NCI-H2196 treated with DMSO at 0.1 percent for 48 hours (cell line): ENCODE data around the gene MSH4.
"Not testable (repeated sequence)": the region's sequence is repeated elsewhere in the genome, so short reads cannot be mapped to it uniquely, and the experiment has no call there.

Source experiments
- DNase-seq: peaks from one replicate; lab custom pipeline; 2025; ENCODE audit not compliant: unreplicated experiment; lab: John Stamatoyannopoulos, UW

Gene MSH4

DNA sequence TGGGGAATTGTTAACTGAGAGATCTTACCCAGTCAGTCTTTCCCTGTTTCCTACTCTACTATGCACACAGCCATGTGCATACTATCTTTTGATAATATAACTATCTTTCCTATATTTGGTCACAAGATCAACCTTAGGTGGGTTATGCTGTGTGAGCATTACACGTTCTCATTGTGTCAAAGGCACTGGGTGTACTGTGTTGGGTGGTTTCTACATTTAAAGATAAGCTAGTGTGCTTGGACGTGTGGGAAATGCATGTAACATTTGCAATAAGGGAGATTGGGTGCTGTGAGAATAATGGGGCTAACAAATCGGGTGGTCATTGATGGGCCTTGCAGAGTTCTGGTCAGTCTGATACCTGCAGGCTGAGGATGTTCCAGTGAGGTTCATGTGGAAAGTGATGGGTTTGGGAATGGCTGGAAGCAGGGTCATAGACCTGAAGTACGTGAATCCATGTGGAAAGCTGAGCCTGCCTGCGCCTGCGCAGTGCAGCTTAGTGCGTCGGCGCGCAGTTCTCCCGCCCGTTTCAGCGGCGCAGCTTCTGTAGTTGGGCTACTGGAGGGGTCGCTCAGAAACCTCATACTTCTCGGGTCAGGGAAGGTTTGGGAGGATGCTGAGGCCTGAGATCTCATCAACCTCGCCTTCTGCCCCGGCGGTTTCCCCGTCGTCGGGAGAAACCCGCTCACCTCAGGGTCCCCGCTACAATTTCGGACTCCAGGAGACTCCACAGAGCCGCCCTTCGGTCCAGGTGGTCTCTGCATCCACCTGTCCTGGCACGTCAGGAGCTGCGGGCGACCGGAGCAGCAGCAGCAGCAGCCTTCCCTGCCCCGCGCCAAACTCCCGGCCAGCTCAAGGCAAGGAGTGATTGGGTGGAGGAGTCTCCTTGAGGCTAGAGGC lies at the start of gene MSH4:
Gene MSH4, plus strand, starts transcription at position 507 of the 897 bp plus-strand sequence. Its CDS starts 104 bp downstream, at position 611.
- no peak for DNase-seq

DNA sequence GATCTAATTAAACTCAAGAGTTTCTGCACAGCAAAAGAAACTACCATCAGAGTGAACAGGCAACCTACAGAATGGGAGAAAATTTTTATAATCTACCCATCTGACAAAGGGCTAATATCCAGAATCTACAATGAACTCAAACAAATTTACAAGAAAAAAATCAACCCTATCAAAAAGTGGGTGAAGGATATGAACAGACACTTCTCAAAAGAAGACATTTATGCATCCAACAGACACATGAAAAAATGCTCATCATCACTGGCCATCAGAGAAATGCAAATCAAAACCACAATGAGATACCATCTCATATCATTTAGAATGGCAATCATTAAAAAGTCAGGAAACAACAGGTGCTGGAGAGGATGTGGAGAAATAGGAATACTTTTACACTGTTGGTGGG lies 39.5 kb upstream of the MSH4 start:
- DNase-seq, result not testable (repeated sequence)

DNA sequence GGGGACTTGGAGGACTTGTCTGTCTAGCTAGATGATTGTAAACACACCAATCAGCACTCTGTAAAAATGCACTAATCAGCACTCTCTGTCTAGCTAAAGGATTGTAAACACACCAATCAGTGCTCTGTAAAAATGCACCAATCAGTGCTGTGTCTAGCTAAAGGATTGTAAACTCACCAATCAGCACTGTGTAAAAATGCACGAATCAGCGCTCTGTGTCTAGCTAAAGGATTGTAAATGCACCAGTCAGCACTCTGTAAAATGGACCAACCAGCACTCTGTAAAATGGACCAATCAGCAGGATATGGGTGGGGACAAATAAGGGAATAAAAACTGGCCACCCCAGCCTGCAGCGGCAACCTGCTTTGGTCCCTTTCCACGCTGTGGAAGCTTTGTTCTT lies 38.1 kb upstream of the MSH4 start:
- DNase-seq, result not testable (repeated sequence)

DNA sequence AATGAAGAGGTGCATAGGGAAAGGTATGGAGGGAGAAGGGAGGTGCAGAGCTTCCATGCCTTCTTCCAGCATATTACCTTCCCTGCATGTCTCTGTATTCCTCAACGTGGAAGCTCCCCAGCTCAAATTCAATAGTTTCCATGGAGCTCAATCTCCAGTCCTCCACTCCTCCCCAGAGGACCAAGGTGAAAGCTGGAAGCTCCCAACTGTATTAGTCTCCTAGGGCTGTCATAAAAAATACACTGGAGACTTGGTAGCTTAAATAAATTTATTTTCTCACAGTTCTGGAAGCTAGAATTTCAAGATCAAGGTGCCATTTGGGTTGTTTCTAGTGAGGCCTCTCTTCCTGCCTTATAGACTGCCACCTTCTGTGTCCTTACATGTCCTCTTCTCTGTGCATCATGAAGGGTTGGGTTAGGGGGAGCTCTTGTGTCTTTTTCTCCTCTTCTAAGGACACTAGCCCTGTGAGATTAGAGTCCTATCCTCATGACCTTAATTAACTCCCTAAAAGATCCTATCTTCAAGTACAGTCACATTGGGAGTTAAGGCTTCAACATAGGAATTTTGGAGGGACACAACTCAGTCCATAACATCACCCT lies 32.5 kb upstream of the MSH4 start:
- no peak for DNase-seq

DNA sequence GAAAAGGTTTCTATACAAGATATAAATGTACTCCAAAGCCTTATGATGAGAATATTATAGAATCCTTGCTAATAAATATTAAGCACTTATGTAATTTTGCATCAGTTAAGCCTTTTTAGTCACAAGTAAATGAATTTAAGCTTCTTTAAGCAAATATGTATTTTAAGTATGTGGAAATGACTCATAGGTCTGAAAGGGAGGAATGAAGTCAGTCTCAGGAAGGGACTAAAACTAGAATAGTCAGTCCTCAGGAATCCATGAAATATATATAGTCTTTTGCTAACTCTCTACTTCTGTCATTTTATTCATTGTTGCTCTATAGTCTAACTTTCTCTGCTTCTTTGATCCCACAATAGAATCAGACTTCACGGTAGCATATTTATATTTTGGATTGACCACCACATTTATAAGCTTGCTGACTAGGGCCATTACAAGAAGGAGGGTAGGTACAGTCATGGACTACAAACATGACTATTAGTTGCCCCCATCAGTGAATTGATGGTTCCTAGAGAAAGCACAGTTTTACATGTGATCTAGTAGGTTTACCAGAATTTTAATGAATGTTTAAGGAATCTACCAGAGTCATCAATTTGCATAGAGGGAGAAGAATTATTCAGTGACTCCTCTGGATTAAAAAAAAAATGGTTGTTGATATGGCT lies 30.9 kb upstream of the MSH4 start:
- DNase-seq, result no peak

DNA sequence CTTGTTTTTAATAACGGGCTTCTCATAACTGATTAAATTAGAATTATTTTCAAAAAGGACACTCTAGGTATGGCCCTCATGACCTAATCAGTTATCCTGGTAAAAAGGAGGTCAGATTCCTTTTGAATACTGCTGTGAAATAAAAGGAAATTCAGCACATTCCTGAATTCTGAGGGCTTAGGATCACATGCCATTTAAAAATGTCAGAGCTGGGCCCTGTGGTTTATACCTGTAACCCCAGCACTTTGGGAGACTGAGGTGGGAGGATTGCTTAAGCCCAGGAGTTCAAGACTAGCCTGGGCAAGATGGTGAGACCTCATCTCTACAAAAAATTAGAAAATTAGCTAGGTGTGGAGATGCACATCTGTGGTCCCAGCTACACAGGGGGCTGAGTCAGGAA lies 28.7 kb upstream of the MSH4 start:
- DNase-seq, result no peak

DNA sequence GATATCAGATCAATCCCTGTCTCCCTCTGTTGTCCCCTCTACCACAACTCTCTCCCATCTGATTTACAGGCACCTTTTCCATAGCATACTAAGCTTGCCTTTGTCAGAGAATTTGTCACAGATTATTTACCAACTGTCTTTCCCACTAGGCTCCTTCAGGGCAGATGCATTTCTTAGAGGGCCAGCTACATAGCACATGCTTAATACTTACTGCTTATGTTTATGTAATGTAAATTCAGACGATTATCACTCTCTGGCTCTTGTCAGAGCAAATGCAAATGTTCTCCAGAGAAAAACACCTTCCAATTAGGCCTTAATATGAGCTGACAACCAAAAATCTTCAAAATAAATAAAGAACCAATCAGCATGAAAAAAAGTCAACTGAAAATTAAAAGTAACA lies 25.9 kb upstream of the MSH4 start:
- DNase-seq, result no peak

DNA sequence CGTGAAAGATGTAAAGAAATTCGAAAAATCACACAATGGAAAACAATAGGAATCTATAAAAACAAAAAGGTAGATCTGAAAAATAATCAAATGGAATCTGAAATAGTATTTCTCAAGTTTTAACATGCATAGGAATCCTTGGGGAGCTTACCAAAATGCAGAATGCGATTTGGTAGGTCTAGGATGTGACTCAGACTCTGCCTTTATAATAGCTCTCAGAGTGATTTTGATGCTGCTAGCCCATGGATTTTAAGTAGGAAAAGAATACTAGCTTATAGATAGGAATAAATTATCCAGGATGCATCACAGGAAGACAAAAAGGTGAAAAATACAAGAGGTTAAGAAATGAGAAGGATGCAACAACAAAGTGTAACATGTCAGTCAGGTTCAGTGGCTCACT lies 24.7 kb upstream of the MSH4 start:
- no peak for DNase-seq

DNA sequence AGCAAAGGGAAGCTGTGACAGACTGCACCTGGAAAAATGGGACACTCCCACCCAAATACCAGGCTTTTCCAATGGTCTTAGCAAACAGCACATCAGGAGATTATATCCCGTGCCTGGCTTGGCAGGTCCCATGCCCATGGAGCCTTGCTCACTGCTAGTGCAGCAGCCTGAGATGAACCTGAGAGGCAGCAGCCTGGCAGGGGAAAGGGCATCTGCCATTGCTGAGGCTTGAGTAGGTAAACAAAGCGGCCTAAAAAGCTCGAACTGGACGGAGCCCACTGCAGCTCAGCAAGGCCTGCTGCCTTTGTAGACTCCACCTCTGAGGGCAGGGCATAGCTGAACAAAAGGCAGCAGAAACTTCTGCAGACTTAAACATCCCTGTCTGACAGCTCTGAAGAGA lies 18.9 kb upstream of the MSH4 start:
- DNase-seq, result not testable (repeated sequence)

DNA sequence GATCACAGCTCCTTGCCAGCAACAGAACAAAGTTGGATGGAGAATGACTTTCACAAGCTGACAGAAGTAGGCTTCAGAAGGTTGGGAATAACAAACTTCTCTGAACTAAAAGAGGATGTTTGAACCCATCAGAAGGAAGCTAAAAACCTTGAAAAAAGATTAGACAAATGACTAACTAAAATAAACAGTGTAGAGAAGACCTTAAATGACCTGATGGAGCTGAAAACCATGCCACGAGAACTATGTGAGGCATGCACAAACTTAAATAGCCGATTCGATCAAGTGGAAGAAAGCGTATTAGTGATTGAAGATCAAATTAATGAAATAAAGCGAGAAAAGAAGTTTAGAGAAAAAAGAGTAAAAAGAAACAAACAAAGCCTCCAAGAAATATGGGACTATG lies 18.0 kb upstream of the MSH4 start:
- DNase-seq, result not testable (repeated sequence)

DNA sequence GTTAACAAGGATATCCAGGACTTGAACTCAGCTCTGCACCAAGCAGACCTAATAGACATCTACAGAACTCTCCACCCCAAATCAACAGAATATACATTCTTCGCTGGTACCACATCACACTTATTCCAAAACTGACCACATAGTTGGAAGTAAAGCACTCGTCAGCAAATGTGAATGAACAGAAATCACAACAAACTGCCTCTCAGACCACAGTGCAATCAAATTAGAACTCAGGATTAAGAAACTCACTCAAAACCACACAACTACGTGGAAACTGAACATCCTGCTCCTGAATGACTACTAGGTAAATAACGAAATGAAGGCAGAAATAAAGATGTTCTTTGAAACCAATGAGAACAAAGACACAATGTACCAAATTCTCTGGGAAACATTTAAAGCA lies 16.5 kb upstream of the MSH4 start:
- DNase-seq, result not testable (repeated sequence)

DNA sequence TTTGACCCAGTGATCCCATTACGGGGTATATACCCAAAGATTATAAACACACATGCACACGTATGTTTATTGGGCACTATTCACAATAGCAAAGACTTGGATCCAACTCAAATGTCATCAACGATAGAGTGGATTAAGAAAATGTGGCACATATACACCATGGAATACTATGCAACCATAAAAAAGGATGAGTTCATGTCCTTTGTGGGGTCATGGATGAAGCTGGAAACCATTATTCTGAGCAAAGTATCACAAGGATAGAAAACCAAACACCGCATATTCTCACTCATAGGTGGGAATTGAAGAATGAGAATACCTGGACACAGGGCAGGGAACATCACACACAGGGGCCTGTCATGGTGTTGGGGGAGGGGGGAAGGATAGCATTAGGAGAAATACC lies 12.8 kb upstream of the MSH4 start:
- not testable (repeated sequence) for DNase-seq

DNA sequence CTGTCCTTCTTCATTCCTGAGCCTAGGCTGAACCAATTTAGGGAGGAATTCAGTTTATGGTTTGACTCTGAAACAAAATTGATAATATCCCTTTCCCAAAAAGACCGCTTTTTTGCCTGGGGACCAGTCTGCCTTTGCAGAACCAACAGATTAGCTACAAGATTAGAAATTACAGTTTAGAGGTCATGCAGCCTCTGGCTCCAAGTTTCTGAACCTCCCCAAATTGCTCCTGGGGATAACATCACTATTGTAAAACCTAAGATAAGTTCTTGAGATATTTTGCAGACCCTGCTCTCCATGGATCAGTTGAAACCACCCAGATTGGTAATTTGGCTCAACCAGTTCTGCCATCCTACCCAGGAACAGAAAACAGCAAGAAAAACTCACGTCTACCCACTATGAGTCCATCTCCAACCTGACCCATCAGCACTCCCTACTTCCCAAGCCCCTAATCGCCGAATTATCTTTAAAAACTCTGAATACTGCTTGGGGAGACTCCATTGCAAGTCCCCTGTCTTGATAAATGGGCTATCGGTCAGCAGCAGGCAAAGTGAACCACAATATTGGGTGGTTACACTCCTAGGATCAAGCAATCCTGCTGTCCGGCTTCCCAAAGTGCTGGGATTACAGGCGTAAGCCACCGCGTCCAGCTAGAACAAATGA lies 11.2 kb upstream of the MSH4 start:
- no peak for DNase-seq

DNA sequence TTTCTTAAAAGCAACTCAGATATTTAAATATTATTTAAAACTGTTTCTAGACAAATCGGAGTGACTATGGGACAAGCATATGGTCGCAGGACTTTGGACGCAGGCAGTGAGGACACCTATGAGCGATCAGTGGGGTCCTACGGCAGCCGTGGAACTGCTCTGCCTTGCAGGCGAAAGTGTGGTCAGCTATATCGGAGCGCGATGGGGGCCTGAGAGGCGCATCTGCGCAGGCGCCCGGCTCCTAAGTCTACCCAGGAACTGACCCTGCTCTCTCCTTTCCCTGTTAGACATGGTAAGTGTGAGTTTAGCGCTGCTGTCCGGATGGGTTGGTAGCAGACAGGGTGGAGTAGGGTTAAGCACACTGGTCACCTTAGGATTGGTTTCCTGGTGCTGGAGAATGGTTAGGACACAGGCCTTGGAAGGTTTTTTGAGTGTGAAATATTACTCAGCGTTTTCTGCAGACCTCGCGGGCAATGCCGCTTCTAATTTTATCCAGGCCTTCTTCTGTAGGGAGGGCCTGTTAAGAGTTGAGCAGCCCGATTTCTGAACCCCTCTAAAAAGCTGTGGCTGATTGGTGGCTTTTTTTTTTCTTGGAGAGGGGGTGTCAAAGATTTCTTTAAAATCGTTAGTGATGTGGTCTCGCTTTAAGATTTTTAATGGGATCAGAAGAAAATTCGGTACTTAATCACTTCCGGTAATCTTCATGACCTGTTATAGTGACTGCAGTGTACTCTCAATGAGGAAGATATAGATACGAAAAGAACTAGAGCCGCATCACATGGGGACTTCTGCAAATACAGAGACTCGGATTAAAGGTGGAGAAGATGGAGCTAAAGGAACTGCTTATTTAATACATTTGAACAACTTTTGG lies 10.5 kb upstream of the MSH4 start, which contains the start of gene RABGGTB:
Gene RABGGTB, plus strand, starts transcription at position 274 of the 871 bp plus-strand sequence. Its CDS starts 16 bp downstream, at position 290.
- DNase-seq, result peak; percentile 90

DNA sequence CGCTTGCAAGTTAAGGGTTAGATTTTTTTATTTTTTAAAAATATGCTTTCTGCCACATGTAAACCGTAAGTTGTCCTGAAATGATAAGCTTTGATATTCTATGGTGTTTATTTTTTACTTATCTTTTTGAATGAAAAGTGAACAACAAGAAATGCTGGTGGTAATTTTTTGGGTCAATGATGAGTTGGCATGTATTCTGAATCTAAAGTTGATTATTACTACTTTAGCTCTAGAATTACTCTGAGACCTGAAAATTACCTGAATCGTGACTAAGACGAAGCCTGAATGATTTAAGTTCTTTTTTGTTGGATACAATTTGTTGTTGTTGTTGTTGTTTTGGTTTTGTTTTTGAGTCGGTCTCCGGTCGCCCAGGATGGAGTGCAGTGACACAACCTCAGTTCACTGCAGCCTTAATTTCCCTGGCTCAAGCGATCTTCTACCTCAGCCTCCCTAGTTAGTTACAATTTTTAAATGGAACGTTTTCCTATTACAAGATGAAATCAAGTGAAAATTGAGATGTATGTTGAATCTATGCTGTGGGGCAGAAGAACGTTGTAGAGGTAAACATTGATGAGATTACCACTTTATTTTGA lies 9.7 kb upstream of the MSH4 start:
- DNase-seq, result no peak

DNA sequence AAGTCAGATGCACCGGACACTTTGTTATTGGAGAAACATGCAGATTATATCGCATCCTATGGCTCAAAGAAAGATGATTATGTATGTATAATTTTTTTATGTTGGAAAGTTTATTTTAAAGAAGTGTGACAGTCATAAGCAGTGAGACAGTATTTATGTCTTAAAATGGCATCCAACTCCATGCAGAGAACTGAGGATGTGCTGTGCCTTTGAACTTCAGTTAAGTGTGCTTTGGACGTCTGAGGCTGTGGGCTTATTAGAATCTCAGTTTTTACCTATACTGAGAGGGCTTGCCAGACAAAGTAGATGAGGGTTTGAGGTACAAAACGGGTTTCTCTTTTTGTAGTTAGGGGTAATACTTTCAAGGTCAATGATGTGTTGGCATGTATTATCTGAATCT lies 9.2 kb upstream of the MSH4 start:
- no peak for DNase-seq

DNA sequence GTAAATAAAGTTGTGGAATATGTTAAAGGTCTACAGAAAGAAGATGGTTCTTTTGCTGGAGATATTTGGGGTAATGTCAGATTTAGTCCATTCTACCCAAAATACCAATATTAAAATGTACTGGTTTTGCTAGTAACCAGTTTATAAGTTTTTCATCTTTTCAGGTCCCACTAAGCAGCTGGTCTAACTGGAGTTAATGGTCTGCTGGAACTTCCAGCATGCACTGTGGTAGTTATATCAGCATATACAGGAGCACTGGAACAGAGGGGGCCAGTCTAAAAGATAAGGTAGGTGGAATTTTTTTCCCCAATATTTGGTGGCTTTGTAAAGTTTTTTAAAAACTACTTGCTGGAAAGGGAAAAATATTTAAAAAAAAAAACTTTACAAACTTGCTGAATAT lies 6.7 kb upstream of the MSH4 start:
- no peak for DNase-seq

DNA sequence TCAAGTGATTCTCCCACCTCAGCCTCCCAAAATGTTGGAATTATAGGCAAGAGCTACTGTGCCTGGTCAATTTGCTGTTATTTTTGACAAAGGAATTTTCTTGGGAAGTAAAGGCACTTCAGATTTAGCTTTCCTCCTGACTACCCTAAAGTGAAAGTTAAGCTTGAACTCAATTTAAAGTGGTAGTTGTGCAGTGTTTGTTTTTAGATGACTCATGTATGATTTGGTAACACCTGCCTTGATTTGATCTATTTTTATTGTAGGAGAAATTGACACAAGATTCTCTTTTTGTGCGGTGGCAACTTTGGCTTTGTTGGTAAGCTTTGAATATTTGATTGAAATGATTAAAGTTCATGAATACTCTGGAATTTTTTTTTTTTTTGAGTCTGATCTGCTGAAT lies 5.7 kb upstream of the MSH4 start:
- DNase-seq, result no peak

DNA sequence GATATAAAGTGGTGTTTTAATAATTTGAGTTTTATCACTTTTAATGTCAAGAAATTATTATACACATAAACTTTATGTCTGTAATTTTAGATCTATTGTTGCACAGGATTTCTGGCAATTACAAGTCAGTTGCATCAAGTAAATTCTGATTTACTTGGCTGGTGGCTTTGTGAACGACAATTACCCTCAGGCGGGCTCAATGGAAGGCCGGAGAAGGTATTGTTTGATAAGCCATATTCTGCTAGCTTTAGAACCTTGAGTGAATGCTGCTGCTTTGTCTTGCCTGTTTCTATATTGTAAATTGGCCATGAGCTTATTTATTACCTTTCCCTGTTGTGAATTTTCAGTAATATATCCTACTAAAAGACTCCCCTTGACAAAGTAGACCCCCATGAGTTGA lies 4.6 kb upstream of the MSH4 start:
- no peak for DNase-seq

DNA sequence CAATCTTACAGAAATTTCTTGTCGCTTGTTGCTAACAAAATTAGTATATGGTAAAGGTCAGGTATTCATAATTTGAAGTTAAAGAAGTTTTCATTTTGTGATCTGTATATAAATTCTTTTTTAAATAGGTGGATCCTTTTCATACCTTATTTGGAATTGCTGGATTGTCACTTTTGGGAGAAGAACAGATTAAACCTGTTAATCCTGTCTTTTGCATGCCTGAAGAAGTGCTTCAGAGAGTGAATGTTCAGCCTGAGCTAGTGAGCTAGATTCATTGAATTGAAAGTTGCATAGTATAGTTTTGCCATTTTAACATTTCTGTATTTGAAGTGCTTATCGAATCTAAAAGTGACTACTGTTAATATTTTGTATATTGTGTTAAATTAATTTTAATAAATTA lies 2.3 kb upstream of the MSH4 start:
- no peak for DNase-seq
